Stimulated activated CD8-positive, alpha-beta memory T cell treated with anti-CD3 and anti-CD28 coated beads, Interleukin-7, amount 100 ng/mL, for 1 hour (primary cell): ENCODE measurements around the gene PCBP4.
"Not testable (repeated sequence)": the region's sequence is repeated elsewhere in the genome, so short reads cannot be mapped to it uniquely, and the experiment has no call there.

Source experiments
- DNase-seq, 2 donors: peaks; one replicate each; pipeline ENCODE4 v3.0.0-alpha.2; 2020; ENCODE audit warnings: low read depth in 2 of 2

Gene PCBP4

DNA sequence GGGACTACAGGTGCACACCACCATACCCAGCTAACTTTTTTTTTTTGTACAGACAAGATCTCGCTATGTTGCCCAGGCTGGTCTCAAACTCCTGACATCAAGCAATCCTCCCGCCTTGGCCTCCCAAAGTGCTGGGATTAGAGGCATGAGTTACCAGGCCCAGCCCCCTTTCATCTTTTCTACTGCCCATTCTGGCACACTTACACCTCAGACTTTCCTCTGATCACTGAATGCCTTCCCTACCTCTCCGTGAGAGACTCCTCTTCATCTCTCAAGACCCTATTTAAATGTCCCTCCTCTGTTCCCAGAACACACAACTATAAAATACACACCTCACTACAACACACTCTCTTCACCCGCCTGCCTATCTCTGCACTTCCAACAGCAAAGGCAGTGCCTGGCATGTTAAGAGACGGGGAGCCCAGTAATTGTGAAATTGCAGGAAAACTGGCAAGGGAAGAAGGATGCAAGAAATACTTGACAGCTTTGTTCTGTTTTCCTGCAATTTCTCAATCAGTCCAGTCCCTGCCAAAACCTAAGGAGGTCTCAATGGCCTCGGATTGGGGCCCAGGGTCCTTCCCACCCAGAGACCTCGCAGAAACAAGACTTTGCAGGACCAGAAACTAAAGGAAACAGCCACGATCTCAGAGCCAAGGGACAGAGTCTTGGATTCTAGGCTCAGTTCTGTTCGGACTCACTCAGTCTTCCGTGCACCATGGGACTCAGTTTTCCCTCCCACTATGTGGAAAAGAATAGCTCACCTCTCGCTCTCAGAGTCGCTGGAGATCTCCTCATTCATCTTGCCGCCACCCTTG, 26.4 kb downstream of the PCBP4 start:
- DNase-seq = no peak

DNA sequence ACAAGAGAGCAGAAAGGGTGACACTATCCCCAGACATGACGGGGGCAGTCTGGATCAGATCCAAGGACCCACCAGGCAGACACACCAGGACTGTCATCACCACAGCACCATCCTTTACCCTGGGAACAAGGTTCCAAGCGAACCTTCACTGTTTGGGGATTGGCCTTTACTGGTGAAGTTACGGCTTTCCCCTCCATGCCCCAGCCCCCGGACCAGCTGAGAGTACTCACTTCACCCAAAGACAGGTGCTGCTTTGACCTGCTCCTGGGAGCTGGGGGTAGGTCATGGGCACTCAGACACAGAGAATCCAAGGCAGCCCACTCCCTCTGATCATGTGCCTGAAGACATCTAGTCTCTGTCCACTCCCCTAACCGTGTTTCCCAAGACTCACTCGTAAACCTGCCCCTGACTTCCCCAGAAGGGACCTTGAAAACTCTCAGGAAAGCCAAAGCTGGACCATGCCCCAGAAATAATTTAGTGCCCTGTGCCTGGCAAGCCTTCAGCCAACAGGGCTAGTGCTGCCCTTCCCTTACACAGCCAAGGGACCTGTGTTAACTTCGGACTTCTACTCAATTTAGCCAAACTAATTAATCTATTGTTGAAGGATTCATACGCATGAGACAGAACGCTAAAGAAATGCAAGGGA, 28.4 kb downstream of the PCBP4 start:
- DNase-seq = no peak

DNA sequence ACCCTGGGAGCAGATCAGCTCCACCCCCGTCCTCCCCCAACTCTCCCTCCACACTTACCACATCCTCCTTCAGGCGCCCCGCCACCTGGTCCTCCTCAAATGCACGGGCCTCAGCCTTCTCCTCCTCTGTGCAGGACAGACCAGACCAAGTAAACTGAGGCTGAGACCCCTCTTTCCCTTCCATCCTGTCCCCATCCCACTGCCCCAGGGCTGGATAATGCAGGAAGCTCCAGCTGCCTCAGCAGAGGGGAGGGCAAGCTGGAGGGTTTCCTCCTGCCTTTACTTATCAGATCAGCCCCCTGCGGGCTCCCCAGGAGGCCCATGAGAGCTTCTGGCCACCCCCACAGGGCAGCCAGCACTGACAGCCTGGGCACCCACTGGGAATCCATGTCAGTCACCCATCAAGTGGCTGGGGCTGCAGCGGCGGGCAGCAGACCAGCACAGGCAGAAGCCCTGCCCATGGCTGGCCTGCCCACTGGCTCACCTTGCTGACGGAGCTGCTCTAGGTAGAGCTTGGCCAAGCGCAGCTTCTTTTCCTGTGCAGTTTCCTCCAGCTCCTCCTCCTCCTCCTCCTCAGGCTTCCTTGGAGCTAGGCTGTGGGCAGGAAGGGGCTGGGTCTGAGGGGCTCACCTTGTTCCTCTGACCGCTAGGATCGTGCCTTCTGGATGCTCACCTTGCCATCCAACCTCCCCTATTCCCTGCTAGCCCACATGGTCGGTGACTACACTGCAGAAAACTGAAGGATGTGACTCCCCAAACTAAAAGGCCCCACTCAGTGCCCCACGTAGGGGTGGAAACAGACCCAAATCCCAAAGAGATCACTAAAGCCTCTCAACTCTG, 29.4 kb downstream of the PCBP4 start:
- no peak for DNase-seq

DNA sequence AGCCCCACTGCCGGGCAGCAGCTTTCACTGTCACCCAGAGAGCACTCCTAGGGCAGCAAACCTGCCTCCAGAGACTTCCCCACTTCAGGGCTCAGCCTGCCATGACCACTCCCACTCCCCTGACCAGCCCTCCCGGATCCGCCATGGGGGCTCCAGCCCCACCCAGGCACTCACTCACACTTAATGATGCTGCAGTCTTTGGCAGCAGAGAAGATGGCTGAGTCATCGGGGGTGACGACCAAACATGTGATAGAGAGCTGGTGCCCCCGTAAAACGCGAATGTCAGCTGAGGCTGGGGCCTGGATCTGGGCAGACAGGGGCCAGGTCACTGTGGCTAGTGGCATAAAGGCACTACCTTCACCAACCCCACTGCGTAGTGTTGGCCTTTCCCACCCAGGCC, 30.2 kb downstream of the PCBP4 start:
- DNase-seq = no peak

DNA sequence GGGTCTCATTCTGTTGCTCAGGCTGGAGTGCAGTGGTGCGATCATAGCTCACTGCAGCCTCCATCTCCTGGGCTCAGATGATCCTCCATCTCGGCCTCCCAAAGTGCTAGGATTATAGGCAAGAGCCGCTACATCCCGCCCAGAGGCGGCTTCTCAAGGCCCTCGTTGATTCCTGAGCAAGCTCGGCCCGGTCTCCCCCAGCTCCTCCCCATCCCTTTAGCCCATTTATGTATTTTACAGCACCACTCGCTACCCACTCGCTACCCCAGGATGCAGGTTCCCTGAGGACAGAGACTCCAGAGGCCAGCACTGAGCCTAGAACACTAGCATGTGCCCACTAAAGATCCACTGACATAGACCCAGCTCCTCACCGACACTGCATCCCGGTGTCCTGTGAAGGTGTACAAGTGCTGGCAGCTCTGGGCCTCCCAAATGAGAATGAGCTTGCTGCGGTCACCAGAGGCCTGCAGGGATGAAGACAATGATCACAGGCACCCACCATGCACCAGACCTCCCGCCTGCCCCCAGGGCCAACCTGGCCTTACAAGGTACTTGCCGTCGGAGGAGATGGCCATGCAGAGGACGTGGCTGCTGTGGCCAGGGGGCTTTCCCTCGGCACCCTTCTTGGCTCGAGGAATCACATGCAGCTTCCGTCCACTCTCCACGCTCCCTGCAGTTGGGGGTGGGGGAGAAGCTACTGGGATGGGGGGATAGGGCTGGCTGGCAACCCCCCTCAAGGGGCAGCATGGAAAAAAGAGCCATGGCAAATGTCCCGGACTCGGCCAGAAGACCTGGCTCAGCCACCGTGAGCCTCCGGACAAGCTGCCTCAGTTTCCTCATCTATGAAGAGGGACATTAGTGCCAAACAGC, 31.1 kb downstream of the PCBP4 start:
- no peak for DNase-seq

DNA sequence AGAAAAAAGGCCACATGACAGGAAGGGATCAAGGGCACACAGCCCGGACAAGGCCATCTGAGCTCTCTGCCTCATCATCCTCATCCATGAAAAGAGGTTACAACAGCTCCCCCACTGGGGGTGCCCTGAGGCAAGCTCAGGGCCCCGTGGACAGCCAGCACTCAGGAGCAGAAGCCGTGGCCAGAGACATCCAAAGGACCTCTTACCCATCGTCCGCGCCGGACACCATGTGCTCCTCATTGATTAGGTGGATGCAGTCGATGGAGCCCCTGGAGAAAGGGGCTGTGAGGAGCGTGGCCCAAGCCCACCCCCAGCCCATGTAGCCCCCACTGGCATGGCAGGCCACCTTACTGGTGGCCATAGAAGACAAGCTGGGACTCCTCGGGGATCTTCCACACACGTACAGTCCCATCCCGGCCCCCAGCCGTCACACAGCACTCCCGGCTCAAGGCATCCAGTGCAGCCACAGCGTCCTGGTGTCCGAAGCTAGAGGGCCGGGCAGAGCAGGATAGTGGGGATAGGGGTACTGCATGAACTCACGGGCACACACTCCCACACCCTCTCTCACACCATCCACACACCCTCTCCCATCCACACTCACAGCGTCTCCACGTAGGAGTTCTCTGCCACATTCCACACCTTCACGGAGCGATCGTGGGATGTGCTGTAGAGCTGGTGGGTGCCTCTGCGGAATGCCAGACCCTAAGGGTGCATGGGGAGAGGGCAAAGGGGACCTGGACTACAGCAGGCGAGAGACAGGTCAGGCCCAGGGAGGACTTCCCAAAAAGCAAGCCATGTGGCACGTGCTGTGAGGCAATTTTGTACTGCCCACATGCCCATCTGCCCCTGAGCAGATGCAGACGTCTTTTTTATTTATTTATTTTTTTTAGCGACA, 32.0 kb downstream of the PCBP4 start:
- no peak for DNase-seq

DNA sequence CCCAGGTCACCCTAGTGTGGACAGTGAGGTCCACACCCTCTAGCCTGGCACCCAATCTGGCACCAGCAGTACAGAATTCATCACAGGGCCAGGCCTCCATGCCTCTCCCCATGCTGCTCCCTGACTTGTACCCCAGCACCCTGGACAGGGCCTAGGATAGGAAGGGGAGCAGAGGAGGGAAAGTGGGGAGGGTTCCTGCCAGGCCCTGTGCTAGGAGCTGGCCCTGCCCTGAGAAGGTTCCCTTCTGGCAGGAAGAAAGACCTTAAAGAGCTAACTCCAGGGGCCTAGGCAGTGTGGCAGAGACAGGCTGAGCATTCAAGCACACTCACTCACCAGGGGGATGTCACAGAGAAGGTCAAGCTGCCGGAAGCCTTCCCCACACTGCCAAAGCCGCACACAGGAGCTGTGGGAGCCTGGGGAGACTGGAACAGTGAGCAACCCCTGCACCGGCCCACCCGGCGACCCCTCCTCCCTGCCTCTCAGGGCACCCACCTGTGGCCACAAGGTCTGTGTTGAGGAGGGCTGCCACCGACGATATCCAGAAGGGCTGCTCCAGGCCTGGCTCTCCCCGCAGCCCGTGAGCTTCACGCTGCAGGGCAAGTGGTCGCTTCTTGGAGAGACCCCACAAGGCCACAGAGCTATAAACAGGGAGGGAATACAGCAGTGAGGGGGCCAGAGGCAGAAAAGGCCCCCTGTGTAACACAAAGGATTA, 33.0 kb downstream of the PCBP4 start:
- no peak for DNase-seq

DNA sequence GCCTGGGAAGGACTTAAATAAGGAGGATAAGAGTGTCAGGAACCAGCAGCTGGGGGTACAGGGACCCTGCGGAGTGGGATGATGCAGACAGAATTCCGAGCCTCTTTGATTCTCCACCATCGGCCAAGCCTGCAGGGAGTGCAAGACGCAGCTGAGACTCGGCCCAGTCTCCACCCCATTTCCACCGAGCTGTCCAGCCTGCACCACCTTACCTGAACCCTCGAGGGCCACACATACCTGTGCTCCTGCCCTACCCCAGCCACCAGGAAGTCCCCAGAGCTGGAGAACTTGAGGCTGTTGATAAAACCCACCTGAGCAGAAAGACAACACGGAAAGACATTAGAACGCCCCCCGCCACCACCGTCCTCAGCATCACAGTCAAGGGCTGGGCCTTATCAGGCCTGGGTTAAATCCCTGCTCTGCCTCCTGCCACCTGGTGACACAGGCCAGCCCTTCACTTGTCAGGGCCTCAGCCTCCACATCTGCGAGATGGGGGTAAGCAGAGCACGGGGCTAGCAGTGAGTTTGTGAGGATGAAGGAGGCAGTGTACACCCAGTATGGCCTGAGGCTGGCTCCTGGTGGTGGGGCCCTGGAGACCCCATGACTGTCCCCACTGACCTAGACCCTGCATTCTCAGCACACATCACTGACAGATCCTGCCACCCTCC, 33.6 kb downstream of the PCBP4 start:
- DNase-seq = no peak

DNA sequence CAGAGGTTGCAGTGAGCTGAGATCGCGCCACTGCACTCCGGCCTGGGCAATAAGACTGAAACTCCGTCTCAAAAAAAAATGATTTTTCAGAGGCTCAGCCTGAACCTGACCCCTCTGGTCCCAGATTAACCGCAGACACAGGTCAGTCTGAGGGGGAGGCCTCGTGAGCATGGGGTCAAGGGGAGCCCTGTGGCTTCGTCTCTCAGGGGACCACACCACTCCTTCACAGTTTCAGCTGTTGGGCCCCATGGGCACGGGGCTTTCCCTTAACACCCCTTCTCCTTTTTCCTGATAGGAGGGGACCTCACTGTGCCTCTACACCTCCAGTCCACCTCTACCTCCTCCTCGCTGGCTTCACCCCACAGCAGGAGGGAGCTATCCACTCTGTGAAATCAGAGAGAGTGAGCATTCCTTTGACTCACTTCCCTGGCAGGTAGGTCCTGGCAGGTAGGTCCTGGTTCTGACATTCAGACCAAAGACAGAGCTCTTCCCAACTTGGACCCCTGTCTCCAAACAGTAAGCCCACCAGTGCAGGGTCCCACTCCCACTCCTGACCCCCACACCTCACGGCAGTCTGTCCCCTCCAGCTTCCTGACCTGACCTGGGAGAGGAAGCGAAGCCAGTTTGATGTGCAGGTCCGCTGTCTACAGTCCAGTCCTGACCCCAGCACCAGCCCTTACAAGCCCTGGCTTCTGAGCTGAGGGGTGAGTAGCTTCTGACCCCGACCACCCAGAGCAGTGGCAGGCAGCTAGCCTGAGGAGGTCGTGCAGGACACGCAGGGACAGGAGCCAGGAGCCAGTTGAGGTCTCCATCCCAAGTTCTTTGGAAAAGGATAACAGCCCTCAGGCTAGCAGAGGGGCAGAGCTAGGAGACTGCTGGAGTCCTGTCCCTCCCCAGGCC, 34.5 kb downstream of the PCBP4 start:
- no peak for DNase-seq

DNA sequence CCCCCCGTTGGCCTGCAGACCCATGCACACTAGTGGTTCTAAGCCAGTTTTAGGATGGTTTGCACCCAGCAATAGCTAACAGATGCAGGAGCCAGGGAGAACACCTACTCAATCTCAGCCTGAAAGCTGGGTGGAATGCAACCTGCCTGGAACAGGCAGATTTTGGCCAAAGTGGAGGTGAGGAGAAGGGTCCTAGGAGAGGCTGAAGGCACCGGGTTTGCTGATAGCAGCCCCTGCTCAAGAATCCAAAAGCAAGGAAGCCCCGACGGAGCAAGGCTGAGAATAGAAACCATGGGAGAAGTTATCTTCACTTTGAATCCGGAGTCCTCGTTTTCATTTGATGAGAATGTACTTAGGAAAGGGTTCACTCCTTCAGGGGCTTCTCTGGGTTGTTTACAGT, 35.5 kb downstream of the PCBP4 start:
- DNase-seq = no peak

DNA sequence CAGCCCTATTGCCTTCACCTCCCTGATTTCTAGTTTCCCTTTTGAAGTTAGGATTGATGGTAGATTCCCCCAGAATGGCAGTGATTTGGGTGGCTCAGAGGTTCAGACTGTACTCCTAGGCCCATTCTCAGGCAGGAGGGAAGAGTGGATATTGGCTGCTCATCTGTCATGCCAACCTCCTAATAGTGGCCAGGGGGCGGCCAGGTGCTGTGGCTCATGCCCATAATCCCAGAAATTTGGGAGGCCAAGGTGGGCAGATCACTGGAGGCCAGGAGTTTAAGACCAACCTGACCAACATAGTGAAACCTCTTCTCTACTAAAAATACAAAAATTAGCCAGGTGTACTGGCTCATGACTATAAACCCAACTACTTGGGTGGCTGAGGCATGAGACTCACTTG, 36.8 kb downstream of the PCBP4 start:
- no peak for DNase-seq

DNA sequence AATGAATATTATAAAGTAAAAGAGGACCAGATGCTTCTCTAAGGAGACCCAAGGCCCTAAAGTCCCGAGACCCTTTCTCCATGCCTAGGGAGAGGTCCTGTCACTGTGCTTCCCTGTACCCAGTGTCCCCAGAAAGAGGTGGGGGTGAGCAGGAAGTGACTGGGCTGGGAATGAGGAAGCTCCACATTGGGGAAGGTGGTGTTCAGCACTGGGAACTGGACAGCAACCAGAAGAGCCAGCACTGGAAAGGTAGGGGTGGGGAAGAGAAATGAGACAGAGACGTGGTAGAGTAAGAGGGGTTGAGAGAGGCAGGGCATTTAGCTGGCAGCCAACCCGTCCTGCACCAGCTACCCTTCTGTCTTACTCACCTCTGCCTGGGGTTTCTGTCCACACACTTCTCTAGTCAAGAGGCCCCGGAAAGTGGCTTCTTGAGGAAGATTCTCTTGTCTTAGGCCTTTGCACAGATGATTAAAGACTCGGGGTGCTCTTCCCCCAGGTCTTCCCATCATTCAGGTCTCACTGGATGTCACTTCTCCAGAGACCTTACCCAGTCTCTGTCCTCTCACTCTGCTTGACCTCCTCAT, 37.7 kb downstream of the PCBP4 start:
- no peak for DNase-seq

DNA sequence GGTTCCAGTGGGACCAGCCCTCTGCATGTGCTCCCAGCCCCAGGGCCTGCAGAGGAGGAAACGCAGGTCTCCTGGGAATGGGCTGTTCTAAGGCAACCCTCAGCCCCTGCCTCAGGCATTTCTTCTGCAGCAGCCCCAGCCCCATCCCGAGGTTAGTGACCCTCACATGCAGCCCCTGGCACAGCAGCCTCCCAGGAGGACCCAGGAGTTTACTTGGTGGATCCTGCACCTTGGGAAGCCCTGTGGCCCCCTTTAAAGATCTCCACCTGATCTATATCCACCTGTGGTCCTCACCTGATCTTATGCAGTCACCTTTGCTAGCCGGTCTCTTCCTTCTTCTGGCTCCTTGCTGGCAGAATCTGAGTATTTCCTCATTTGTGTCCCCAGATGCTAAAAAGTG, 38.3 kb downstream of the PCBP4 start:
- not testable (repeated sequence) for DNase-seq

DNA sequence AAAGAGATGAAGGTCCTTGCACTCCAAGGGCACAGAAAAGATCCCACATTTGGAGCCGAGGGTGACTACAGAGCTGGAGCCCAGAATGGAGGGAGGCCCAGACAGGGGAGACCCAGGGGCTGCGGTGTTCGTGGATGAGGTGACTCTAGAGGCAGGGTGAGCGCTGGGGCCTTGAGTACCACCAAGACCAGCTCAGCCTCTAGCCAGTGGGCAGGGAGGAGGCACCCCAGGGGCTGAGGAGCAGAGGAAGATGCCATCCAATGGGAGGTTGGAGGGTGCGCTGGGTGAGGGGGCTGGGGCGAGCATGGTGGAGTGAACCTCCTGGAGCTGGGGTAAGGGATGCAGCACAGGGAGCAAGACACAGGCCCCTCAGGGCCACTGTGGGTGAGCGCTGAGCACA, 38.8 kb downstream of the PCBP4 start:
- no peak for DNase-seq

DNA sequence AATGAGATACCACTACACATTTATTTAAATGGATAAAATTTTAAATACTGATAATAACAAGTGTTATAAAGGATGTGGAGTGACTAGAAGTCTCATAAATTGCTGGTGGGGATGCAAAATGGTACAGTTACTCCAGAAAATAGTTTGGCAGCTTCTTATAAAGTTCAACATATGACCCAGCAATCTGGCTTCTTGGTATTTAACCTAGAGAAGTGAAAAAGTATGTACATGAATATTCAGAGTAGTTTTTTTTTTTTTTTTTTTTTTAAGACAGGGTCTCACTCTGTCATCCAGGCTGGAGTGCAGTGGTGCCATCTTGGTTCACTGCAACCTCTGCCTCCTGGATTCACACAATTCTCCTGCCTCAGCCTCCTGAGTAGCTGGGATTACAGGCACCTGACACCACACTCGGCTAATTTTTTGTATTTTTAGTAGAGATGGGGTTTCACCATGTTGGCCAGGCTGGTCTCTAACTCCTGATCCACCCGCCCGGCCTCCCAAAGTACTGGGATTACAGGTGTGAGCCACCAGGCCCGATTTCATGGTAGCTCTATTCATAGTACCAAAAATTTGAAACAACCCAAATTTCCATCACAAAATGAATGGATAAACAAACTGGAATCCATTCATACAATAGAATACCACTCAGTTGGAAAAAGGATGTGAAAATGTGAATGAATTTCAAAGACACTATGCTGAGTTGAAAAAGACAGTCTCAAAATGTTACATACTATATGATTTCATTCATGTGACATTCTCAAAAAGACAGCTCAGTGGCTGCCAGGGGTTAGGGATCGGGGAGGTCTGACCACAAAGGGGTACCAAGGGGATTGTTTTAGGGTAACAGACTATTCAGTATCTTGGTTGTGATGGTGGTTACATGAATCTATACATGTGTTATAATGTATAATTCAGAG, 39.9 kb downstream of the PCBP4 start:
- DNase-seq = no peak

DNA sequence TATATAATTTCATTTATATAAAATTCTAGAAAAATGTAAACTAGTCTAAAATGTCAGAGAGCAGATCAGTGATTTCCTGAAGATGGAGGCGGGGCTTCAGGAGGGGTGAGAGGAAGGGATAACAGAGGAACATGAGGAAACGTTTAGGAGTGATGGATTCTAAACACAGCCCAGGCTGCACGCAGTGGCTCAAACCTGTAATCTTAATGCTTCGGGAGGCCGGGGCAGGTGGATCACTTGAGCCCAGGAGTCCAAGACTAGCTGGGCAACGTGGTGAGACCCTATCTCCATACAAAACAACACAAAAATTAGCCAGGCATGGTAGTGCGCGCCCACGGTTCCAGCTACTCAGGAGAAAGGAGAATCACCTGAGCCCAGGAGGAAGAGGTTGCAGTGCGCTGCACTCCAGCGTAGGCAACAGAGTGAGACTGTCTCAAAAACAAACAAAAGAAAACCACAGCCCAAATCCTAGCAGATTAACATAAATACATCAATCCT, 46.1 kb downstream of the PCBP4 start:
- DNase-seq = no peak

DNA sequence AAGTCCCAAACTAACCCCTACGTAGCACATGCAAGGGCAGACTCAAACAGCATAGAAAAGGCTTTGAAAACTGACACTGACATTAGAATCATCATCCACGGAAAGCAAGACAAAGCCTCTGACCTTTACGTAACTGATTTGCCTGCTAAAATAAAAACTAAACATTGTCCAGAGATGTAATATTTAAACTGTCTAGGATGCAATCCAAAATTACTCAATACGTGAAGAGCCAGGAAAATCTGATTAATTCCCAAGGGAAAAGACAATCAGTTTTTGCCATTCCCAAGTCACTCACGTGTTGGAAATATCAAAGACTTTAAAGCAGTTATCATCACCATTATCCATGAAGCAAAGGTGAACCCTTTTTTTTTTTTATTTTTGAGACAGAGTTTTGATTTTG, 50.8 kb downstream of the PCBP4 start:
- DNase-seq = no peak
